Suppressor macrophage treated with lipopolysaccharide for 4 hours (primary cell): ENCODE results near the gene RRM2.
"Not testable (repeated sequence)": the region's sequence is repeated elsewhere in the genome, so short reads cannot be mapped to it uniquely, and the experiment has no call there.

Experiments used
- DNase-seq: peaks from one replicate; pipeline ENCODE4 v3.0.0-alpha.2; 2020

RRM2 gene

GRCh38 chr2:10091889-10092244 lies 30.7 kb upstream of the RRM2 start:
- not testable (repeated sequence) for DNase-seq

- DNase-seq, result no peak
Measured at GRCh38 chr2:10094271-10094814, 28.2 kb upstream of the RRM2 start.

GRCh38 chr2:10095175-10095574 lies 27.4 kb upstream of the RRM2 start:
- no peak for DNase-seq

- no peak for DNase-seq
Measured at GRCh38 chr2:10096641-10097040, 25.9 kb upstream of the RRM2 start.

- DNase-seq, result peak; percentile 66
Measured at GRCh38 chr2:10097352-10098148, 25.0 kb upstream of the RRM2 start.

GRCh38 chr2:10101491-10101890 lies 21.0 kb upstream of the RRM2 start:
- no peak for DNase-seq

GRCh38 chr2:10103179-10103578 lies 19.4 kb upstream of the RRM2 start:
- DNase-seq, result no peak

GRCh38 chr2:10104906-10105305 lies 17.6 kb upstream of the RRM2 start:
- not testable (repeated sequence) for DNase-seq

- peak; percentile 14 for DNase-seq
Measured at GRCh38 chr2:10109311-10109710, 13.2 kb upstream of the RRM2 start.

- no peak for DNase-seq
Measured at GRCh38 chr2:10119027-10119325, 3.6 kb upstream of the RRM2 start.

GRCh38 chr2:10119601-10120157 lies 2.9 kb upstream of the RRM2 start:
- DNase-seq, result no peak

- peak; percentile 89 for DNase-seq
Measured at GRCh38 chr2:10120158-10120876, 2.2 kb upstream of the RRM2 start.

- DNase-seq, result peak; percentile 28
Measured at GRCh38 chr2:10120877-10121574, 1.5 kb upstream of the RRM2 start.

- DNase-seq, result no peak
Measured at GRCh38 chr2:10123281-10123680, 742 bp downstream of the RRM2 start.

- peak; percentile 84 for DNase-seq
Measured at GRCh38 chr2:10124538-10125045, 2.1 kb downstream of the RRM2 start.

- DNase-seq, result no peak
Measured at GRCh38 chr2:10125842-10126631, 3.5 kb downstream of the RRM2 start.

GRCh38 chr2:10126632-10127026 lies 4.1 kb downstream of the RRM2 start:
- DNase-seq, result no peak

GRCh38 chr2:10128420-10128819 lies 5.9 kb downstream of the RRM2 start:
- no peak for DNase-seq

- no peak for DNase-seq
Measured at GRCh38 chr2:10129490-10129889, 7.0 kb downstream of the RRM2 start.

GRCh38 chr2:10132043-10132575 lies 9.6 kb downstream of the RRM2 start:
- no peak for DNase-seq

GRCh38 chr2:10132596-10132995 lies 10.1 kb downstream of the RRM2 start:
- no peak for DNase-seq
